H9 (cell line): Measurements from ENCODE around the gene BCAS3. TPM values are rescaled to one million over a fixed set of nuclear protein-coding genes. Genes with fewer than 3 reads are reported as not detected.

Experiments used
- DNase-seq: peaks from one replicate; pipeline ENCODE4 v3.0.0-alpha.2; 2017
- H2AFZ ChIP-seq: one replicate; pipeline ENCODE4 v1.6.1; 2013; ENCODE audit warnings: mild to moderate bottlenecking, low read length, control low read depth, moderate library complexity
- H2AK5ac ChIP-seq: 2 replicates; pipeline ENCODE4 v1.6.1; 2013; ENCODE audit warnings: low read length, control low read depth, mixed read lengths; ENCODE audit not compliant: insufficient read length
- H2BK120ac ChIP-seq: one replicate; pipeline ENCODE4 v1.6.1; 2013; ENCODE audit warnings: low read depth, mild to moderate bottlenecking, low read length, control low read depth, inconsistent platforms; ENCODE audit not compliant: poor library complexity, severe bottlenecking
- H2BK12ac ChIP-seq: 2 replicates; pipeline ENCODE4 v1.6.1; 2013; ENCODE audit warnings: low read length, control low read depth, mixed read lengths, low read depth; ENCODE audit not compliant: insufficient read length
- H2BK15ac ChIP-seq: 2 replicates; pipeline ENCODE4 v1.6.1; 2013; ENCODE audit warnings: low read depth, low read length, control low read depth
- H2BK20ac ChIP-seq: one replicate; pipeline ENCODE4 v1.6.1; 2013; ENCODE audit warnings: low read depth, mild to moderate bottlenecking, low read length, control low read depth, inconsistent platforms; ENCODE audit not compliant: poor library complexity, severe bottlenecking
- H2BK5ac ChIP-seq: 2 replicates; pipeline ENCODE4 v1.6.1; 2013; ENCODE audit warnings: low read length, control low read depth, mixed read lengths; ENCODE audit not compliant: insufficient read length
- H3K14ac ChIP-seq: 2 replicates; pipeline ENCODE4 v1.6.1; 2013; ENCODE audit warnings: low read length, control low read depth; ENCODE audit not compliant: insufficient read depth
- H3K18ac ChIP-seq: 2 replicates; pipeline ENCODE4 v1.6.1; 2013; ENCODE audit warnings: low read depth, mild to moderate bottlenecking, mixed read lengths, low read length, control low read depth; ENCODE audit not compliant: insufficient read length
- H3K23ac ChIP-seq: 2 replicates; pipeline ENCODE4 v1.6.1; 2013; ENCODE audit warnings: low read length, control low read depth, mixed read lengths, low read depth; ENCODE audit not compliant: insufficient read length
- H3K23me2 ChIP-seq: 2 replicates; pipeline ENCODE4 v1.6.1; 2013; ENCODE audit warnings: low read depth, mild to moderate bottlenecking, mixed read lengths, low read length, control low read depth; ENCODE audit not compliant: insufficient read length, poor library complexity, severe bottlenecking
- H3K27ac ChIP-seq: 2 replicates; pipeline ENCODE4 v1.5.1; 2013; ENCODE audit warnings: low read length, control low read depth, mixed read lengths, low read depth; ENCODE audit not compliant: insufficient read length
- H3K27me3 ChIP-seq: 2 replicates; pipeline ENCODE4 v1.6.1; 2013; ENCODE audit warnings: low read length, control low read depth, inconsistent platforms; ENCODE audit not compliant: insufficient read depth
- H3K4ac ChIP-seq: 2 replicates; pipeline ENCODE4 v1.6.1; 2013; ENCODE audit warnings: low read depth, mild to moderate bottlenecking, control low read depth, inconsistent platforms, low read length, moderate library complexity
- H3K4me1 ChIP-seq: 2 replicates; pipeline ENCODE4 v1.6.1; 2013; ENCODE audit warnings: low read length, control low read depth, inconsistent platforms; ENCODE audit not compliant: insufficient read depth
- H3K4me2 ChIP-seq: 2 replicates; pipeline ENCODE4 v1.6.1; 2013; ENCODE audit warnings: low read length, control low read depth, mixed read lengths; ENCODE audit not compliant: insufficient read length, insufficient read depth
- H3K56ac ChIP-seq: 2 replicates; pipeline ENCODE4 v1.6.1; 2013; ENCODE audit warnings: low read depth, mild to moderate bottlenecking, mixed read lengths, low read length, control low read depth; ENCODE audit not compliant: insufficient read length
- H3K79me1 ChIP-seq: 2 replicates; pipeline ENCODE4 v1.6.1; 2013; ENCODE audit warnings: low read depth, mild to moderate bottlenecking, moderate library complexity, low read length, control low read depth, inconsistent platforms; ENCODE audit not compliant: insufficient read depth, poor library complexity, severe bottlenecking
- H3K79me2 ChIP-seq: 2 replicates; pipeline ENCODE4 v1.6.1; 2013; ENCODE audit warnings: low read length, control low read depth, inconsistent platforms; ENCODE audit not compliant: insufficient read depth
- H3K9ac ChIP-seq: 2 replicates; pipeline ENCODE4 v1.6.1; 2013; ENCODE audit warnings: low read length, control low read depth, mixed read lengths; ENCODE audit not compliant: insufficient read length; ENCODE audit errors: extremely low read depth
- H3K9me3 ChIP-seq: one replicate; pipeline ENCODE4 v1.6.1; 2013; ENCODE audit warnings: low read depth, low read length, inconsistent platforms; ENCODE audit not compliant: control insufficient read depth
- H3T11ph ChIP-seq: one replicate; pipeline ENCODE4 v1.6.1; 2013; ENCODE audit warnings: mild to moderate bottlenecking, low read length, control low read depth, inconsistent platforms
- H4K20me1 ChIP-seq: one replicate; pipeline ENCODE4 v1.6.1; 2013; ENCODE audit not compliant: control insufficient read depth, insufficient read length, insufficient read depth
- H4K5ac ChIP-seq: 2 replicates; pipeline ENCODE4 v1.6.1; 2013; ENCODE audit warnings: low read depth, mild to moderate bottlenecking, mixed read lengths, low read length, control low read depth; ENCODE audit not compliant: insufficient read length
- H4K8ac ChIP-seq: replicated peaks from 2 replicates; pipeline ENCODE4 v1.6.1; 2013; ENCODE audit warnings: low read length, control low read depth, mixed read lengths, low read depth; ENCODE audit not compliant: insufficient read length
- H4K91ac ChIP-seq: 2 replicates; pipeline ENCODE4 v1.6.1; 2013; ENCODE audit warnings: low read depth, mild to moderate bottlenecking, moderate library complexity, mixed read lengths, low read length, control low read depth; ENCODE audit not compliant: insufficient read length
- H3K27ac Mint-ChIP-seq, 3 experiments: 2 replicates in 2 of 3; 3 replicates in 1 of 3; pipeline ENCODE4 v1.8.0; 2020 to 2021; ENCODE audit warnings: mixed read lengths in 3 of 3, mild to moderate bottlenecking in 1 of 3, moderate library complexity in 1 of 3
- H3K27me3 Mint-ChIP-seq: 2 replicates; pipeline ENCODE4 v1.8.0; 2021; ENCODE audit warnings: low read depth, mild to moderate bottlenecking, moderate library complexity, mixed read lengths
- H3K36me3 Mint-ChIP-seq, 3 experiments: 2 replicates in 2 of 3; 3 replicates in 1 of 3; pipeline ENCODE4 v1.8.0; 2020 to 2021; ENCODE audit warnings: low read depth in 3 of 3, mixed read lengths in 3 of 3; ENCODE audit not compliant: insufficient read depth in 1 of 3
- H3K4me1 Mint-ChIP-seq, 2 experiments: 2 replicates each; pipeline ENCODE4 v1.8.0; 2020; ENCODE audit warnings: mixed read lengths in 2 of 2
- H3K4me3 Mint-ChIP-seq, 2 experiments: 2 replicates in 1 of 2; 3 replicates in 1 of 2; pipeline ENCODE4 v1.8.0; 2020 to 2021; ENCODE audit warnings: mild to moderate bottlenecking in 2 of 2, mixed read lengths in 2 of 2, moderate library complexity in 1 of 2
- H3K9me3 Mint-ChIP-seq, 2 experiments: 2 replicates in 1 of 2; 3 replicates in 1 of 2; pipeline ENCODE4 v1.8.0; 2020; ENCODE audit warnings: mild to moderate bottlenecking in 2 of 2, mixed read lengths in 2 of 2, moderate library complexity in 1 of 2
- CTCF ChIP-seq: fragments of 200-600 bp; sonication (generic); conservative IDR thresholded peaks from 3 replicates; pipeline ENCODE4 v1.8.0; 2021; ENCODE audit warnings: antibody characterized with exemption, mild to moderate bottlenecking
- WGBS: extraction: QIAGEN DNeasy Blood & Tissue Kit; methylation state at CpG from one replicate; pipeline ENCODE4 v1.1.7; 2013; ENCODE audit warnings: missing lambda C conversion rate, low lambda C conversion rate, mixed read lengths; ENCODE audit not compliant: insufficient read length; ENCODE audit errors: extremely low coverage; 5-methylcytosine and 5-hydroxymethylcytosine counted together
- total RNA-seq: library from RNA; stranded (reverse); gene quantifications from 2 replicates; pipeline ENCODE4 v1.2.1, GENCODE V29; 2021

The BCAS3 gene
- total RNA-seq, 1 experiment from 2014 or later = 22.4 TPM

- H3K9me3 ChIP-seq = no peaks in the 10 kb centered on the region
- no peak overlapping the region for H2BK120ac ChIP-seq
- H4K5ac ChIP-seq = no peak overlapping the region
- H4K8ac ChIP-seq = no peak overlapping the region
- H2BK20ac ChIP-seq = no peak overlapping the region
- no peak overlapping the region for H2BK15ac ChIP-seq
- Mint-ChIP-seq H3K9me3 (no peaks in the 10 kb centered on the region), H3K36me3 (no peaks in the 10 kb centered on the region), H3K27me3 (no peaks in the 10 kb centered on the region), H3K4me1 (peaks cover 4 to 6% of the 10 kb centered on the region in 2 experiments; a peak in 3 of 4 replicates), H3K27ac (peak overlapping the region in 1 of 3 experiments; percentile 22; a peak in 3 of 7 replicates), H3K4me3 (no peak overlapping the region)
- no peaks in the 10 kb centered on the region for H3K27me3 ChIP-seq
- no peak overlapping the region for H3K9ac ChIP-seq
- H3K27ac ChIP-seq = no peak overlapping the region
- H3K4me2 ChIP-seq = no peak overlapping the region
- no peak for DNase-seq
- no peak overlapping the region for H2BK5ac ChIP-seq
- H3K23me2 ChIP-seq = no peaks in the 10 kb centered on the region
- no peak overlapping the region for H3K14ac ChIP-seq
- H3K23ac ChIP-seq = no peak overlapping the region
- no peak overlapping the region for H2AFZ ChIP-seq
- no peak overlapping the region for H4K91ac ChIP-seq
- no peaks in the 10 kb centered on the region for H3K79me1 ChIP-seq
- H2AK5ac ChIP-seq = no peak overlapping the region
- no peak overlapping the region for H3K18ac ChIP-seq
- peaks cover 2% of the 10 kb centered on the region; the same call in 1 of the 2 replicates for H3K4me1 ChIP-seq
- no peak overlapping the region for H3T11ph ChIP-seq
- no peak overlapping the region for H3K4ac ChIP-seq
- no peak for TF ChIP-seq CTCF
- no peak overlapping the region for H3K56ac ChIP-seq
- H4K20me1 ChIP-seq = no peaks in the 10 kb centered on the region
- WGBS = no CpG with 5 or more reads among the region's 3 CpGs
- no peak overlapping the region for H2BK12ac ChIP-seq
- H3K79me2 ChIP-seq = no peaks in the 10 kb centered on the region
These were observed 396.3 kb downstream of the BCAS3 start for GRCh38 chr17:61073799-61074513.
